Urinary bladder (tissue), 4 donors: ENCODE measurements around the gene SUV39H1. TPM values are rescaled to one million over a fixed set of nuclear protein-coding genes. Genes with fewer than 3 reads are reported as not detected.
A peak's percentile ranks its signal among the peaks of the same experiment; 100 is the strongest.
"Not testable (repeated sequence)": the region's sequence is repeated elsewhere in the genome, so short reads cannot be mapped to it uniquely, and the experiment has no call there.

Source experiments
- DNase-seq: peaks from one replicate; pipeline ENCODE4 v3.0.0-alpha.2; 2015; ENCODE audit errors: extremely low spot score
- H3K27ac ChIP-seq: one replicate; pipeline ENCODE4 v1.5.1; 2013; ENCODE audit warnings: low read depth, mild to moderate bottlenecking, moderate library complexity
- H3K36me3 ChIP-seq: one replicate; pipeline ENCODE4 v1.6.1; 2013; ENCODE audit warnings: mild to moderate bottlenecking, moderate library complexity; ENCODE audit not compliant: insufficient read depth
- H3K4me1 ChIP-seq: one replicate; pipeline ENCODE4 v1.6.1; 2013; ENCODE audit warnings: mild to moderate bottlenecking, moderate library complexity; ENCODE audit not compliant: insufficient read depth
- H3K4me3 ChIP-seq: one replicate; pipeline ENCODE4 v1.5.1; 2013; ENCODE audit warnings: low read depth, low read length
- WGBS: extraction: QIAGEN DNeasy Blood & Tissue Kit; methylation state at CpG from one replicate; pipeline ENCODE4 v1.1.7; 2013; 5-methylcytosine and 5-hydroxymethylcytosine counted together
- polyA plus RNA-seq: library from polyadenylated mRNA; stranded (reverse); fragments of 200-250 nt; gene quantifications from one replicate; pipeline ENCODE4 v1.2.3, GENCODE V29; 2013
- total RNA-seq: library from RNA; depleted of rRNA; stranded (reverse); fragments of >200 nt; gene quantifications from one replicate; pipeline ENCODE4 v1.2.3, GENCODE V29; 2014
- donor health status: healthy with polysubstance abuse.
- donor health status: healthy.

The SUV39H1 gene
- total and polyA plus RNA-seq, 2 donors = 2.8 to 6.0 TPM

DNA sequence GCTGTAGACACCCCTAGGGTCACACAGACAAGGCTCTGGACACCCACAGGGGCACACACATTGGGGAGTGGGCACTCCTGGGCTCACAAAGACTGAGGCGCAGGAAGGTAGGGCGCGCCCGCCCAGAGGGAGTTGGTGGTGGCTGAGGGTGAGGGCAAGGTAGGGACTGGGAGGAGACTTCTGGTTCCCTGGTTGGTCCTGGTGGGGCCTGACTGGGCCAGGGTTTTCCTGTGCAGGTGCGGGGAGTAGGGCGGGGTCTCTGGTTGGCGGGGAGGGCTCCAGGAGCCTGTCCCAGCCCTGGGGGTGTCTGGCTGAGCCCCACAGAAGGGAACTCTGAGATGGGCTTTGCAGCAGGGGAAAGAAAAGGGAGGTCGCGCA lies 19.7 kb upstream of the SUV39H1 start:
- Histone ChIP-seq H3K36me3 (no peaks in the 10 kb centered on the region), H3K27ac (no peak overlapping the region), H3K4me1 (no peaks in the 10 kb centered on the region), H3K4me3 (peak overlapping the region; percentile 53)
- WGBS = 2% methylated on average over 9 of the region's 9 CpGs
- DNase-seq = no peak

DNA sequence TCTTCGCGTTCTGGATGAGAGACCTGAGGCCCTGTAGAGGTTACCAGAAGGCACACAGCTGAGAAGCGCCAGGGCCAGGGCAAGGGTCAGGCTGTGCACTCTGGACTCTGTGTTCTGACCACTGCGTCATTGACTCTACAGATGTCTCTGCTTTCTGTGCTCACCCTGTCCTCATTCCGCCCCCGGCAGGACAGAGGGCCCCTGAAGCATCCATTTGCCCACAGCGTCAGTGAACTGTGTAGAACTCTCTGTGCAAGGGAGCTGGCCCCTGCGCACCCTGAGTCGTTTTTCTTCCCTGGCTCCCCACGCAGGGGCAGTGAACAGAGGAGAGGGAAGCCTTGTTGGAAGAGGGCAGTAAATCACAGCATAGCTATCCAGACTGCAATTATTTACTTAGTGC lies 19.0 kb upstream of the SUV39H1 start:
- Histone ChIP-seq H3K4me1 (no peaks in the 10 kb centered on the region), H3K36me3 (no peaks in the 10 kb centered on the region), H3K4me3 (no peak overlapping the region), H3K27ac (no peak overlapping the region)
- 51% methylated on average over 10 of the region's 10 CpGs for WGBS
- DNase-seq = no peak

DNA sequence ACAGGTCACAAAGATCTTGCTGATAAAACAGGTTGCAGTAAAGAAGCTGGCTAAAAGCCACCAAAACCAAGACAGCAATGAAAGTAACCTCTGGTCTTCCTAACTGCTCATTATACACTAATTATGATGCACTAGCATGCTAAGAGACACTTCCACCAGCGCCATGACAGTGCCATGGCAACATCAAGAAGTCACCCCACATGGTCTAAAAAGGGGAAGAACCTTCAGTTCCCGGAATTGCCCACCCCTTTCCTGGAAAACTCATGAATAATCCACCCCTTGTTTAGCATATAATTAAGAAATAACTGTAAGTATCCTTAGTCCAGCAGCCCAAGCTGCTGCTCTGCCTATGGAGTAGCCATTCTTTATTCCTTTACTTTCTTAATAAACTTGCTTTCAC lies 16.1 kb upstream of the SUV39H1 start:
- not testable (repeated sequence) for H3K36me3 ChIP-seq, H3K4me3 ChIP-seq, H3K4me1 ChIP-seq, DNase-seq, H3K27ac ChIP-seq
- WGBS = 47% methylated on average over 2 of the region's 2 CpGs

DNA sequence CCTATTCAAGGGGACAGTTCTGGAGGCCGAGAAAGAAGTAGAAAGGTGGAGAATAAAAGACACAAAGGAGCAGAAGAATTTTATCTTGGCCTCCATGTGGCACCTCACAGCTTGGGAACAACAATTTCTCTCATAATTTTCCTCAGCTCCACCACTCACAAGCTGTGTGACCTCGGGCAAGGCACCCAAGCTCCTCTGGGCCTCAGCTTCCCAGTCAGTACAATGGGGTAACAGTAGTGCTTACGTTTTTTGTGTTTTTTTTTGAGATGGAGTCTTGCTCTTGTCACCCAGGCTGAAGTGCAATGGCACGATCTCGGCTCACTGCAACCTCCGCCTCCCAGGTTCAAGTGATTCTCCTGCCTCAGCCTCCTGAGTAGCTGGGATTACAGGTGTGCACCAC lies 15.6 kb upstream of the SUV39H1 start:
- 92% methylated on average over 6 of the region's 6 CpGs for WGBS
- not testable (repeated sequence) for H3K27ac ChIP-seq, DNase-seq, H3K4me3 ChIP-seq, H3K36me3 ChIP-seq, H3K4me1 ChIP-seq

DNA sequence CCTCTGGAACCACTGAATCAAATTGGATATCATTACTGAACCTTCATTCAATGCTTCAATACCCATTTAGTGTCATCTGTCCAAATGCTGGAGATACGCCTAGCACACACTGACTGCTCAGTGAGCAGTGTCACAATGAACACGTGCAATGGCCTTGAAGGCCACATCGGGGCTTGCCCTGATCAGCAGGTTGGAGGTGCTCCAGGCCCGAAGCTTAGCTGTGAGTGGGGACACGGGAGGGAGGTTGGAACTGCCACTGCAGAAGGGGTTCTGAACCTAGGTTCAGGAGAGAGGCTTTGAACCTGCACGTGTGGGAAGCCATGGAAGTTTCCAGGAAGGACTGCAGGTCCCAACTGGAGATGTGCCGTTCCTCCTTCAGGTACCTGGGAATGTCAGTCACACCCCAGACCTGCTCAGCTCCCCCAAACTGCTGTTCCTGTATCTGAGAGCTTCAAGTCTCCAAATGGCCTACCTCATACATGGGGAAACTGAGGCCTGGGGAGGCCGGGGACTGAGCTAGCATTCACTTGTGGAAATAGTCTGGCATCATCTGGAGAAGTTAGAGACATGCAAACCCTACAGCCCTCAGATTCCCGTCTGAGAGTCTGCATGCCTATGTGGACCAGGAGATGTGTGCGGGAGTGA lies 14.9 kb upstream of the SUV39H1 start:
- Histone ChIP-seq H3K27ac (no peak overlapping the region), H3K4me3 (no peak overlapping the region), H3K36me3 (no peaks in the 10 kb centered on the region), H3K4me1 (no peaks in the 10 kb centered on the region)
- 84% methylated on average over 10 of the region's 10 CpGs for WGBS
- DNase-seq = no peak

DNA sequence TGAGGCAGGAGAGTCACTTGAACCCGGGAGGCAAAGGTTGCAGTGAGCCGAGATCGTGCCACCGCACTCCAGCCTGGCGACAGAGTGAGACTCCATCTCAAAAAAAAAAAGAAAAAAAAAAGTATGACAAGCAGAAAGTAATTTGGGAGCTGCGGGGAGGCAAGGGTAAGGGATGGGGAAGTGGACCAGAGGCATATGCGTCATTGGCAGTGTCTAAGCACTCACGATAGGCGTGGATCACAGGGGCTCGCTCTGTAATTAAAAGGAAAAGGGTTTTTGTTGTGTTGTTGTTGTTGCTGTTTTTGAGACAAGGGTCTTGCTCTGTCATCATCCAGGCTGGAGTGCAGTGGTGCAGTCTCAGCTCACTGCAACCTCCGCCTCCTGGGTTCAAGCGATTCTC lies 13.7 kb upstream of the SUV39H1 start:
- not testable (repeated sequence) for H3K27ac ChIP-seq, H3K4me3 ChIP-seq, DNase-seq, H3K4me1 ChIP-seq, H3K36me3 ChIP-seq
- WGBS = 87% methylated on average over 12 of the region's 12 CpGs

DNA sequence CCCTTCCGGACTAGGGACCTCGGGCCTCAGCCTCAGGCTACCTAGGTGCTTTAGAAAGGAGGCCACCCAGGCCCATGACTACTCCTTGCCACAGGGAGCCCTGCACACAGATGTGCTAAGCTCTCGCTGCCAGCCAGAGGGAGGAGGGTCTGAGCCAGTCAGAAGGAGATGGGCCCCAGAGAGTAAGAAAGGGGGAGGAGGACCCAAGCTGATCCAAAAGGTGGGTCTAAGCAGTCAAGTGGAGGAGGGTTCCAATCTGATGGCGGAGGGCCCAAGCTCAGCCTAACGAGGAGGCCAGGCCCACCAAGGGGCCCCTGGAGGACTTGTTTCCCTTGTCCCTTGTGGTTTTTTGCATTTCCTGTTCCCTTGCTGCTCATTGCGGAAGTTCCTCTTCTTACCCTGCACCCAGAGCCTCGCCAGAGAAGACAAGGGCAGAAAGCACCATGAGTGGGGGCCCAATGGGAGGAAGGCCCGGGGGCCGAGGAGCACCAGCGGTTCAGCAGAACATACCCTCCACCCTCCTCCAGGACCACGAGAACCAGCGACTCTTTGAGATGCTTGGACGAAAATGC lies 13.0 kb upstream of the SUV39H1 start, which contains the start of gene WAS:
Gene WAS (plus strand): TSS at position 389 of the 572 bp plus-strand sequence. CDS start 55 bp downstream, at position 444.
- Histone ChIP-seq H3K4me3 (no peak within 1 kb of the TSS), H3K27ac (no peak within 1 kb of the TSS), H3K36me3 (no peaks in the 10 kb centered on the region), H3K4me1 (no peaks in the 10 kb centered on the region)
- DNase-seq = no peak
- WGBS = 68% methylated on average over 13 of the region's 13 CpGs

DNA sequence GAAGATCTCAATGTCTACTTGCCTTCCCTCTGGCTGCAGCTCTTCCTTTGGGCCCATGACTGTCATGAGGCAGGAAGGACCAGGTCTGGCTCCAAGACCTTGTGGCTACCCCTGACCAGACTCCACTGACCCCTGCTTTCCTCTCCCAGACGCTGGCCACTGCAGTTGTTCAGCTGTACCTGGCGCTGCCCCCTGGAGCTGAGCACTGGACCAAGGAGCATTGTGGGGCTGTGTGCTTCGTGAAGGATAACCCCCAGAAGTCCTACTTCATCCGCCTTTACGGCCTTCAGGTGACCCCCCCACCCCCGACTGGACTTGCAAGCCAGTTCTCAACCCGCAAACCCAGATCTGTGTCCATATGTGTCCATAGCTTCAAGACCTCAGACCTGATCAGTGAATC lies 12.4 kb upstream of the SUV39H1 start:
- Histone ChIP-seq H3K4me3 (no peak overlapping the region), H3K36me3 (no peaks in the 10 kb centered on the region), H3K4me1 (no peaks in the 10 kb centered on the region), H3K27ac (no peak overlapping the region)
- DNase-seq = no peak
- 74% methylated on average over 7 of the region's 7 CpGs for WGBS

DNA sequence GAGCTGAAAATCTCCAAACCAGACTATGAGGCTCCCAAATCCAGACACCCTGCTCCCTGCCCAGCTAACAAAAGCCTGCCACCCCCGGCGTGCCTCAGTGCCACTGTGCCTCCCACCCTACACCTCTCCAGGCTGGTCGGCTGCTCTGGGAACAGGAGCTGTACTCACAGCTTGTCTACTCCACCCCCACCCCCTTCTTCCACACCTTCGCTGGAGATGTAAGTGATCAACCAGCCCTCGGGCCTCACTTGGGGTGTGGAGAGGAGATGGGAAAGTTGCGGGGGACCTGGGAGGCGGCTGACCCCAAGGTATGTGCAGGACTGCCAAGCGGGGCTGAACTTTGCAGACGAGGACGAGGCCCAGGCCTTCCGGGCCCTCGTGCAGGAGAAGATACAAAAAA lies 11.1 kb upstream of the SUV39H1 start:
- no peak for DNase-seq
- Histone ChIP-seq H3K36me3 (no peaks in the 10 kb centered on the region), H3K4me3 (no peak overlapping the region), H3K4me1 (no peaks in the 10 kb centered on the region), H3K27ac (no peak overlapping the region)
- 72% methylated on average over 12 of the region's 12 CpGs for WGBS

DNA sequence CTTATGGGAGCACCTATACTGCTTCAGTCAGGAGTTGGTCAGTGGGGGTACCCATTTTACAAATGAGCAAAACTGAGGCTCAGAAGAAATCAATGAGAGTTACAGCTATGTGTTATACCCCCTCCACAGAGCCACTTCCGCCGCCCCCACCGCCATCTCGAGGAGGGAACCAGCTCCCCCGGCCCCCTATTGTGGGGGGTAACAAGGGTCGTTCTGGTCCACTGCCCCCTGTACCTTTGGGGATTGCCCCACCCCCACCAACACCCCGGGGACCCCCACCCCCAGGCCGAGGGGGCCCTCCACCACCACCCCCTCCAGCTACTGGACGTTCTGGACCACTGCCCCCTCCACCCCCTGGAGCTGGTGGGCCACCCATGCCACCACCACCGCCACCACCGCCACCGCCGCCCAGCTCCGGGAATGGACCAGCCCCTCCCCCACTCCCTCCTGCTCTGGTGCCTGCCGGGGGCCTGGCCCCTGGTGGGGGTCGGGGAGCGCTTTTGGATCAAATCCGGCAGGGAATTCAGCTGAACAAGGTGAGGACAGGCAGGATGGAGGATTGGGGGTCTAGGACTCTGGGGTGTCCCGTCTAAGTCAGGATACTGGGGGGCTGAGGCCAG lies 7.9 kb upstream of the SUV39H1 start:
- Histone ChIP-seq H3K4me3 (no peak overlapping the region), H3K4me1 (no peaks in the 10 kb centered on the region), H3K36me3 (no peaks in the 10 kb centered on the region), H3K27ac (no peak overlapping the region)
- no peak for DNase-seq
- 37% methylated on average over 19 of the region's 19 CpGs for WGBS

DNA sequence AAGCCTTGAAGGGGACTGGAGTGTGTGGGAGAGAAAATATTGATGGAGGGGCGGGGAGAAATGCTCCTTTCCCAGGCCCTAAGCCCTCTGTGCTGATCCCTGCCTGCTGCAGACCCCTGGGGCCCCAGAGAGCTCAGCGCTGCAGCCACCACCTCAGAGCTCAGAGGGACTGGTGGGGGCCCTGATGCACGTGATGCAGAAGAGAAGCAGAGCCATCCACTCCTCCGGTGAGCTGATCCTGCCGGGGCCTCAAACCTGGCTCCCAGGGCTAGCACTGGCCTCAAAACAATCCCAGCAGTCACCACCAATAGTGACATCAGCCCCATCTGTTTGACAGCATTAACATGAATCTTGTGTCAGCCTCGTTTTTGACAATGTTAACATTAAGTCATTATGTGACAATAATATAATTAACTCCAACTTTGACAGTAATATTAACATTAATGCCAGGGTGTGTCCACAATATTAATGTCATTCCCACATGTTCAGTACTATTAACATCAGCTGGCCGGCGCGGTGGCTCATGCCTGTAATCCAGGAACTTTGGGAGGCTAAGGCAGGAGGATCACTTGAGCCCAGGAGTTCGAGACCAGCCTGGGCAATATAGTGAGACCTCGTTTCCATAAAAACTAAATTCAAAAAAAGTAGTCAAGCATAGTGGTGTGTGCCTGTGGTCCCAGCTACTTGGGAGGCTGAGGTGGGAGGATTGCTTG lies 7.2 kb upstream of the SUV39H1 start:
- no peak for DNase-seq
- no peak overlapping the region for H3K27ac ChIP-seq
- no peak overlapping the region for H3K4me3 ChIP-seq
- no peaks in the 10 kb centered on the region for H3K36me3 ChIP-seq
- 44% methylated on average over 11 of the region's 11 CpGs for WGBS
- H3K4me1 ChIP-seq = no peaks in the 10 kb centered on the region

DNA sequence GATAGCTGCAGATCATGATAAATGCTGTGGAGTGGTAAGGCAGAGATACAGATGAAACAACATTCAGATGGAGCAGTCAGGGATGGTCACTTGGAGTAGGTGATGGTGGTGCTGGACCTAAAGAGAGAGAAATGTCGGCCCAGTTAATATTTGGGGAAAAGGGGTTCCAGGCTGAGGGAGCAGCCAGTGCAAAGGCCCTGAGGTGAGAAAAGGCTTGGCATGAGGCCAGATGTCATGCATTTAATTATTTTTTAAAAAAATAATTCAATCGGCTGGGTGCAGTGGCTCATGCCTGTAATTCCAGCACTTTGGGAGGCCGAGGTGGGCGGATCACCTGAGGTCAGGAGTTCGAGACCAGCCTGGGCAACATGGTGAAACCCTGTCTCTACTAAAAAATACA lies 4.8 kb upstream of the SUV39H1 start:
- H3K4me1 ChIP-seq, DNase-seq, H3K27ac ChIP-seq, H3K4me3 ChIP-seq, H3K36me3 ChIP-seq: not testable (repeated sequence)
- WGBS = 82% methylated on average over 5 of the region's 5 CpGs

DNA sequence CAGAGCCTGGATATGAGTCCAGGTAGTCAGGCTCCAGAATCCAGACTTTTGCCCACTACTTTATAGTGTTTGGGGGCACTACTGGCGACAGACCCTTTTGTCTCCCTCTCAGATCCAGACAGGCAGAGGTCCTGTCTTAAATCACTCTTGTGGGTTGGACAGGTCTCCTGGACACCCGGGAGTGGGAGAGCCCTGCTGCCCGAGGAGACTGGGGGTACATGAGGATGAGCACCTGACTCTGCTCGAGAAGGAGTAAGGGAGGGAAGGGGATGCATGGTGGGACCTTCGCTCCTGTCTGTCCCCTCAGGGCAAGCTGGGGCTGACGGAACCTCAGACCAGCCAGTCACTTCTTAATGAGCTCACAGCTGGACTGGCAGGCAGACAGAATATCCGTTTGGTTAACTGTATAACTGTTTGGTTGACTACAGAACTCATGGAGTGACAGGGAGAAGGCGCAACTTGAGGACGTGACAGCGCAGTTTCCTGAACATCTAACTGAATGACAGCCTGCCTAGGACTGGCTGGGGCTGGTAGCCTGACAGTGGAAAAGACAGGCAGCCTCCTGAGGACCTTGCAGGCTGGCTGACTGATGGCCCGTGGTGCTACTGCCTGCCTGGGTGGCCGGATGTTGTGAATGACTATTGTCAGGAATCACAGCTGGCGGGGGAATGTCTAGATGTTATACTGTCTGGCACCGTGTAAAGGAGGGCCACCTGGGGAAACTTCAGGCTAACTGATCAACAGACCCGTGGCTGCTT lies 1.6 kb upstream of the SUV39H1 start:
- Histone ChIP-seq H3K4me1 (no peaks in the 10 kb centered on the region), H3K27ac (no peak overlapping the region), H3K4me3 (no peak overlapping the region), H3K36me3 (peaks cover 1% of the 10 kb centered on the region)
- no peak for DNase-seq
- 38% methylated on average over 15 of the region's 15 CpGs for WGBS
